Glutamatergic neuron (in vitro differentiated cells): ENCODE results near the gene SLC13A2. TPM values are rescaled to one million over a fixed set of nuclear protein-coding genes. Genes with fewer than 3 reads are reported as not detected.

Source experiments
- DNase-seq: peaks from one replicate; pipeline ENCODE4 v3.0.0; 2022
- H3K27ac Mint-ChIP-seq: one replicate; pipeline ENCODE4 v1.8.0; 2020; ENCODE audit warnings: mild to moderate bottlenecking, mixed read lengths, inconsistent platforms; ENCODE audit not compliant: unreplicated experiment
- H3K27me3 Mint-ChIP-seq: one replicate; pipeline ENCODE4 v1.8.0; 2020; ENCODE audit warnings: mild to moderate bottlenecking, moderate library complexity, mixed read lengths, inconsistent platforms; ENCODE audit not compliant: unreplicated experiment
- H3K36me3 Mint-ChIP-seq: one replicate; pipeline ENCODE4 v1.8.0; 2020; ENCODE audit warnings: mild to moderate bottlenecking, mixed read lengths, inconsistent platforms; ENCODE audit not compliant: unreplicated experiment
- H3K4me1 Mint-ChIP-seq: one replicate; pipeline ENCODE4 v1.8.0; 2020; ENCODE audit warnings: mild to moderate bottlenecking, low read depth, mixed read lengths, inconsistent platforms; ENCODE audit not compliant: unreplicated experiment
- H3K4me3 Mint-ChIP-seq: one replicate; pipeline ENCODE4 v1.8.0; 2020; ENCODE audit warnings: mild to moderate bottlenecking, mixed read lengths, inconsistent platforms; ENCODE audit not compliant: unreplicated experiment
- H3K9me3 Mint-ChIP-seq: one replicate; pipeline ENCODE4 v1.8.0; 2020; ENCODE audit warnings: mild to moderate bottlenecking, moderate library complexity, mixed read lengths, inconsistent platforms; ENCODE audit not compliant: unreplicated experiment
- total RNA-seq: library from RNA; stranded (reverse); fragmentation: NEBNext Ultra II Directional; extraction: Animal tissue kit (Norgen Biotek cat#: 25700); gene quantifications from one replicate; pipeline ENCODE4 v1.2.1, GENCODE V29; 2021; ENCODE audit not compliant: unreplicated experiment
- TF ChIP-seq, protein P1 (sequence below): fragments of 200-600 bp; sonication (generic); IDR thresholded peaks from one replicate; pipeline ENCODE4 v1.5.0; 2021; ENCODE audit not compliant: partially characterized antibody, unreplicated experiment

Gene SLC13A2
- total RNA-seq, 1 donor from 2014 or later = not detected

DNA sequence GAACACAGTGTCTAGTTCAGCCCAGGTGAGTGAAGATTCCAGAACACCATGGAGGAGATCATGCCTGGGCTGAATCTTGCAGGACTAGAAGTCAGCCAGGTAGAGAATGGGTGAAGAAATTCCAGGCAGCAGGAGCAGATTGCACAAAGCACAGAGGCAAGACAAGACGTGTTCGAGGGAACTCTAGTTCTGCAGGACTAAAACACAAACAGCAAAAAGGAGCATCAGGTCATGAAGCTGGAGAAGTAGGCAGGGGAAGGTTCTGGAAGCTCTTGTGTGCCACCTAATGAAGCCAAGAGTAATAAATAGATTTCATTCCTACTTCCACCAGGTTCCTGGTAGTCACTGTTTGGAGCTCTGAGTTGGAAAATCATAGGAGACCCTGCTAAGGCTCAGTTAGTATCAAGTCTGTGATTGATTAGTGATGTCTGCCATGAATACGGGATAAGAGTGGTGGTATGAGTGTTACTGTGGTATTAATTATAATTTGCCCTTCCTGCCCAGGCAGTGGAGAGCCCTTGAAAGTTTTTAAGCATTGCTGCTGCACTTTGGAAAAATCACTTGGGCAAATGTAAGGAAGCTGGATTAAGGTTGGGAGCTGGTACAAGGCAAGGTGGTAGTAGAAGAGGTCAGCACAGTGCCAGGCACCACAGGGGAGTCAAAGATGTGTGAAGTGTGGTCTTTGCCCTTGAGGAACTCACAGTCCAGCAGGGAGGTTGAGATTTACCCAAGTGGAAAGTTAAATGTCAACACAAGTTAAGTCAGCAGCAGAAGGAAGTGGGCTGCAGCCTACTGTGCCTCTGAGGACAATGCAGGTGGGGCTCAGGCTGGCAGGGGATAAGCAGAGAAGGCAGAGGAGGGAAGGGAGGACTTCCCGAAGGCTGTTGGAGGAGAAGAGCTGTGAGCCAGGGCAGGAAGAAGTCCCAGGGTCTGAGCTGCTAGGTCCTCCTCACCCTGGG lies 19.2 kb downstream of the SLC13A2 start:
- Mint-ChIP-seq H3K27ac (no peak overlapping the region), H3K9me3 (no peaks in the 10 kb centered on the region), H3K4me1 (no peaks in the 10 kb centered on the region), H3K4me3 (no peak overlapping the region), H3K27me3 (peaks cover 5% of the 10 kb centered on the region), H3K36me3 (no peaks in the 10 kb centered on the region)
- TF ChIP-seq, protein P1, sequence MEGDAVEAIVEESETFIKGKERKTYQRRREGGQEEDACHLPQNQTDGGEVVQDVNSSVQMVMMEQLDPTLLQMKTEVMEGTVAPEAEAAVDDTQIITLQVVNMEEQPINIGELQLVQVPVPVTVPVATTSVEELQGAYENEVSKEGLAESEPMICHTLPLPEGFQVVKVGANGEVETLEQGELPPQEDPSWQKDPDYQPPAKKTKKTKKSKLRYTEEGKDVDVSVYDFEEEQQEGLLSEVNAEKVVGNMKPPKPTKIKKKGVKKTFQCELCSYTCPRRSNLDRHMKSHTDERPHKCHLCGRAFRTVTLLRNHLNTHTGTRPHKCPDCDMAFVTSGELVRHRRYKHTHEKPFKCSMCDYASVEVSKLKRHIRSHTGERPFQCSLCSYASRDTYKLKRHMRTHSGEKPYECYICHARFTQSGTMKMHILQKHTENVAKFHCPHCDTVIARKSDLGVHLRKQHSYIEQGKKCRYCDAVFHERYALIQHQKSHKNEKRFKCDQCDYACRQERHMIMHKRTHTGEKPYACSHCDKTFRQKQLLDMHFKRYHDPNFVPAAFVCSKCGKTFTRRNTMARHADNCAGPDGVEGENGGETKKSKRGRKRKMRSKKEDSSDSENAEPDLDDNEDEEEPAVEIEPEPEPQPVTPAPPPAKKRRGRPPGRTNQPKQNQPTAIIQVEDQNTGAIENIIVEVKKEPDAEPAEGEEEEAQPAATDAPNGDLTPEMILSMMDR = no peak
- no peak for DNase-seq

DNA sequence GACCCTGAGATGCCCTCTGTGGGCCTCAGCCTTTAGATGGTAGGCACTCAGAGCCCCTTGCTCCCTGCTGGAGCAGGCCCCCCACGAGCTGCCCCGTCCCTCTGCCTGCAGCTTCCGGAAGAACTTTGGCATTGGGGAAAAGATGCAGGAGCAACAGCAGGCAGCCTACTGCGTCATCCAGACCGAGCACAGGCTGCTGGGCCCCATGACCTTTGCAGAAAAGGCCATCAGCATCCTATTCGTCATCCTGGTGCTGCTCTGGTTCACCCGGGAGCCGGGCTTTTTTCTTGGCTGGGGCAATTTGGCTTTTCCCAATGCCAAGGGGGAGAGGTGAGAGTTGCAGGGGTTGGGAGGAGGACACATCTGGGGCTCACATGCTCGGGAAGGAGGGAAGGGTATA lies 20.0 kb downstream of the SLC13A2 start:
- no peak for DNase-seq
- Mint-ChIP-seq H3K36me3 (no peaks in the 10 kb centered on the region), H3K27me3 (peaks cover 7% of the 10 kb centered on the region)

DNA sequence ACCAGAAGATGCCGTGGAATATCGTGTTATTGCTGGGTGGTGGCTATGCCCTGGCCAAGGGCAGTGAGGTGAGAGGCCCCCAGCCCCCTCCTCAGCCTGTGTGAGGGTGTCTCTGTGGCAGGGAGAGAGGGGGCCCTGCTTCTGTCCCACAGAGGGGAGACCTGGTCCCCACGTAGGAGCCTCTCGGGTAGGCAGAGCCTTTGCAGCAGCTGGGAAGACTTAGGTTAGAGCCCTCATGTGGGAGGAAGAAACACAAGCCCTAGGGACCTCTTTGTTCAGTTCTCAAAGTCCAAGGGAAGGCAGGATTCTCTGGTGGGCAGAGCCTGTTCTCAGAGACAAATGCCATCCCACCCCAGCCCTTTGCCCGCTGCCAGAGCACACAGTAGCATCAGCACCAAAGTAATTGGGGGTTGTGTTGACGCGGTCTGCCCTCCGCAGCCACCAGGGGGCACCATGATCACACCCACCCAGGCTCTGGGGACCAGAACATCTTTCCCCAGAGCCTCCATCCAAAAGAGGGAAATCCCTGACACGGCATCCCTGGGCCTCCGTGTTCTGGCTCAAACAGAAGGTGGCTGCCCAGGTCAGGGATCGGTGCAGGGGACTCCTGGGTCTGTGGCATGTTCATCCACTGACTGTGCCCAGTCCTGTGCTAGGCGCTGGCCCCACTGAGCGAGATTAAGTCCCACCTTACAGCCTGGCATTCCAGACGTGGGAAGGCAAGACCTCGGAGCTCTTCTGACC lies 21.2 kb downstream of the SLC13A2 start:
- H3K4me1 Mint-ChIP-seq = no peaks in the 10 kb centered on the region

More for the DNA sequence above, 20.0 kb downstream of the SLC13A2 start:
- no peaks in the 10 kb centered on the region for H3K9me3 Mint-ChIP-seq
- no peak overlapping the region for H3K27ac Mint-ChIP-seq
- H3K4me3 Mint-ChIP-seq = no peak overlapping the region
- TF ChIP-seq, protein P1 = no peak
- H3K4me1 Mint-ChIP-seq = no peaks in the 10 kb centered on the region

DNA sequence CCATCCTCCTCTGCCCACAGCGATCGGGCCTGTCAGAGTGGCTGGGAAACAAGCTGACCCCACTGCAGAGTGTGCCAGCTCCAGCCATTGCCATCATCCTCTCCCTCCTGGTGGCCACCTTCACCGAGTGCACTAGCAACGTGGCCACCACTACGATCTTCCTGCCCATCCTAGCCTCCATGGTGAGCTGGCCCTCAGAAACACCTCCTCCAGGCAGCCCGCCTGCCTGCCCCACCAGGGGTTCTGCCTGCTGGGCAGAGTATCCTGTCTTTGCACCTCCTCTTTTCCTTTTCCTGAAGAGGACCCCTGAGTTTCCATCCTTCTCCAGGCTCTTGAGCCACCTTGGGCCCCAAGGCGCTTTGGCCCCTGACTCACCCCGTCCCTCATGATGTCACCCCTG lies 22.2 kb downstream of the SLC13A2 start:
- TF ChIP-seq, protein P1 = no peak
- Mint-ChIP-seq H3K27ac (no peak overlapping the region), H3K36me3 (no peaks in the 10 kb centered on the region), H3K4me3 (no peak overlapping the region), H3K9me3 (no peaks in the 10 kb centered on the region), H3K27me3 (peaks cover 7% of the 10 kb centered on the region), H3K4me1 (peaks cover 4% of the 10 kb centered on the region)
- DNase-seq = no peak

More for the DNA sequence above, 21.2 kb downstream of the SLC13A2 start:
- Mint-ChIP-seq H3K4me3 (no peak overlapping the region), H3K36me3 (no peaks in the 10 kb centered on the region), H3K27me3 (peaks cover 7% of the 10 kb centered on the region), H3K27ac (no peak overlapping the region), H3K9me3 (no peaks in the 10 kb centered on the region)
- TF ChIP-seq, protein P1 = peak; percentile 91
- peak; percentile 85 for DNase-seq
